ENCODE measurements around the gene FDXACB1. TPM values are rescaled to one million over a fixed set of nuclear protein-coding genes. Genes with fewer than 3 reads are reported as not detected.

The FDXACB1 gene
- total RNA-seq, 1 donor from 2014 or later: 1.7 TPM

DNA sequence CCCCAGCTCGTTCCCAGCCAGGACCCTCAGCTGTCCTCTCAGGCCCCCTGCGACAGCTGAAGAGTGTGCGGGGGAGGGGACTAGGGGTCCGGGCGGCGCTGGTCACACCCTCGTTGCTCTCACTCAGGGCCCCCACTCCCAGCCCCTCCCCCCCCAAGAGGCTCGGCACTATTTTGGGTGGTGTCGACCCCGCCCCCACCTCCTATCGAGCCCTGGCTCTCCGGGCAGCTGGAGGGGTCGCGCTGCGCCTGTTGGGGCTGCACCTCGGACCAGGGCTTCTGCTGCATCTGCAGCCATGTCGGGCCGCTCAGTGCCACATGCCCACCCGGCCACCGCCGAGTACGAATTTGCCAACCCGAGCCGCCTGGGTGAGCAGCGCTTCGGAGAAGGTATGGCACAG lies 33.6 kb upstream of the FDXACB1 start, which contains the start of gene HSPB2:
TSS of gene HSPB2 (plus strand) at position 200 of the 400 bp plus-strand sequence. CDS start at position 296, 96 bp downstream.
- Histone ChIP-seq H3K4me2 (ENCODE audit: low read length) (peak within 1 kb of the TSS; percentile 40), H3K27me3 (ENCODE audit: insufficient read depth, low read length) (peaks cover 5% of the 10 kb centered on the region), H3K27ac (ENCODE audit: low read depth, low read length) (peak within 1 kb of the TSS; percentile 31), H3K4me3 (ENCODE audit: insufficient read depth, low read depth, low read length) (no peak within 1 kb of the TSS), H4K20me1 (ENCODE audit: insufficient read depth, low read length) (no peaks in the 10 kb centered on the region), H3K79me2 (ENCODE audit: insufficient read depth, low read length) (no peaks in the 10 kb centered on the region), H2AFZ (ENCODE audit: low read depth, low read length) (peak within 1 kb of the TSS; percentile 63), H3K36me3 (ENCODE audit: insufficient read depth, low read length) (no peaks in the 10 kb centered on the region), H3K4me1 (ENCODE audit: insufficient read depth, low read length) (peaks cover 18% of the 10 kb centered on the region), H3K9me3 (ENCODE audit: insufficient read depth, low read depth, low read length) (no peaks in the 10 kb centered on the region), H3K9ac (ENCODE audit: low read length) (peak within 1 kb of the TSS; percentile 15)
- Mint-ChIP-seq H3K4me3 (ENCODE audit: unreplicated experiment) (no peak within 1 kb of the TSS), H3K36me3 (ENCODE audit: low read depth, unreplicated experiment) (no peaks in the 10 kb centered on the region), H3K9me3 (ENCODE audit: unreplicated experiment) (no peaks in the 10 kb centered on the region), H3K4me1 (ENCODE audit: low read depth, unreplicated experiment) (peaks cover 17% of the 10 kb centered on the region), H3K27me3 (ENCODE audit: low read depth, unreplicated experiment) (peaks cover 8% of the 10 kb centered on the region), H3K27ac (ENCODE audit: unreplicated experiment) (peak within 1 kb of the TSS; percentile 77)
- TF ChIP-seq EZH2 (IDR thresholded peaks at IDR 0.05; ENCODE audit: insufficient read depth, low read length): no peak
- TF ChIP-seq, protein P1, sequence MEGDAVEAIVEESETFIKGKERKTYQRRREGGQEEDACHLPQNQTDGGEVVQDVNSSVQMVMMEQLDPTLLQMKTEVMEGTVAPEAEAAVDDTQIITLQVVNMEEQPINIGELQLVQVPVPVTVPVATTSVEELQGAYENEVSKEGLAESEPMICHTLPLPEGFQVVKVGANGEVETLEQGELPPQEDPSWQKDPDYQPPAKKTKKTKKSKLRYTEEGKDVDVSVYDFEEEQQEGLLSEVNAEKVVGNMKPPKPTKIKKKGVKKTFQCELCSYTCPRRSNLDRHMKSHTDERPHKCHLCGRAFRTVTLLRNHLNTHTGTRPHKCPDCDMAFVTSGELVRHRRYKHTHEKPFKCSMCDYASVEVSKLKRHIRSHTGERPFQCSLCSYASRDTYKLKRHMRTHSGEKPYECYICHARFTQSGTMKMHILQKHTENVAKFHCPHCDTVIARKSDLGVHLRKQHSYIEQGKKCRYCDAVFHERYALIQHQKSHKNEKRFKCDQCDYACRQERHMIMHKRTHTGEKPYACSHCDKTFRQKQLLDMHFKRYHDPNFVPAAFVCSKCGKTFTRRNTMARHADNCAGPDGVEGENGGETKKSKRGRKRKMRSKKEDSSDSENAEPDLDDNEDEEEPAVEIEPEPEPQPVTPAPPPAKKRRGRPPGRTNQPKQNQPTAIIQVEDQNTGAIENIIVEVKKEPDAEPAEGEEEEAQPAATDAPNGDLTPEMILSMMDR (IDR thresholded peaks at IDR 0.05; ENCODE audit: insufficient read depth, low read depth, low read length): no peak
- no peak for FAIRE-seq
- no peak for DNase-seq (ENCODE audit: low read depth)

GRCh38 chr11:111911563-111912401 lies 32.8 kb upstream of the FDXACB1 start, which contains the start of gene CRYAB:
TSS of gene CRYAB (minus strand) at chr11:111911770. CDS start at chr11:111911724, 46 bp downstream.
- FAIRE-seq: peak; percentile 97
- Mint-ChIP-seq H3K4me1 (ENCODE audit: low read depth, unreplicated experiment) (peaks cover 17% of the 10 kb centered on the region), H3K36me3 (ENCODE audit: low read depth, unreplicated experiment) (no peaks in the 10 kb centered on the region), H3K27ac (ENCODE audit: unreplicated experiment) (peak within 1 kb of the TSS; percentile 77), H3K27me3 (ENCODE audit: low read depth, unreplicated experiment) (peaks cover 8% of the 10 kb centered on the region), H3K4me3 (ENCODE audit: unreplicated experiment) (no peak within 1 kb of the TSS), H3K9me3 (ENCODE audit: unreplicated experiment) (no peaks in the 10 kb centered on the region)
- DNase-seq (ENCODE audit: low read depth): peak; percentile 83
- Histone ChIP-seq H2AFZ (ENCODE audit: low read depth, low read length) (peak within 1 kb of the TSS; percentile 63), H3K9me3 (ENCODE audit: insufficient read depth, low read depth, low read length) (no peaks in the 10 kb centered on the region), H3K9ac (ENCODE audit: low read length) (peak within 1 kb of the TSS; percentile 15), H3K36me3 (ENCODE audit: insufficient read depth, low read length) (no peaks in the 10 kb centered on the region), H4K20me1 (ENCODE audit: insufficient read depth, low read length) (no peaks in the 10 kb centered on the region), H3K4me1 (ENCODE audit: insufficient read depth, low read length) (peaks cover 18% of the 10 kb centered on the region), H3K4me3 (ENCODE audit: insufficient read depth, low read depth, low read length) (no peak within 1 kb of the TSS), H3K27me3 (ENCODE audit: insufficient read depth, low read length) (peaks cover 5% of the 10 kb centered on the region), H3K4me2 (ENCODE audit: low read length) (peak within 1 kb of the TSS; percentile 40), H3K79me2 (ENCODE audit: insufficient read depth, low read length) (no peaks in the 10 kb centered on the region), H3K27ac (ENCODE audit: low read depth, low read length) (peak within 1 kb of the TSS; percentile 4)
- no peak for TF ChIP-seq EZH2 (IDR thresholded peaks at IDR 0.05; ENCODE audit: insufficient read depth, low read length)
- TF ChIP-seq, protein P1 (IDR thresholded peaks at IDR 0.05; ENCODE audit: insufficient read depth, low read depth, low read length): no peak

Measured in astrocyte (in vitro differentiated cells and primary cell).